Esophagus muscularis mucosa (tissue), 4 donors: ENCODE results near the gene ASIC2. TPM values are rescaled to one million over a fixed set of nuclear protein-coding genes. Genes with fewer than 3 reads are reported as not detected.

Source experiments
- DNase-seq: peaks from one replicate; pipeline ENCODE4 v3.0.0-alpha.2; 2017; ENCODE audit errors: extremely low spot score
- H3K27ac ChIP-seq, 4 donors: fragments of 200-600 bp; sonication (generic); replicated peaks in 1 of 4; 1 replicate in 3 of 4; 2 replicates in 1 of 4; pipeline ENCODE4 v1.5.1; 2016 to 2019; ENCODE audit warnings: mild to moderate bottlenecking in 1 of 4
- H3K27me3 ChIP-seq, 4 donors: fragments of 200-600 bp; sonication (generic); one replicate each; pipeline versions ENCODE4 v1.5.1 to v1.6.0; 2016 to 2019
- H3K36me3 ChIP-seq, 4 donors: fragments of 200-600 bp; sonication (generic); one replicate each; pipeline ENCODE4 v1.5.1; 2016 to 2019
- H3K4me1 ChIP-seq, 4 donors: fragments of 200-600 bp; sonication (generic); one replicate each; pipeline ENCODE4 v1.5.1; 2016 to 2019
- H3K4me3 ChIP-seq, 4 donors: fragments of 200-600 bp; sonication (generic); 1 replicate in 2 of 4; 2 replicates in 2 of 4; pipeline ENCODE4 v1.5.1; 2016 to 2019; ENCODE audit warnings: mild to moderate bottlenecking in 4 of 4, moderate library complexity in 1 of 4
- H3K9me3 ChIP-seq, 4 donors: fragments of 200-600 bp; sonication (generic); 1 replicate in 3 of 4; 2 replicates in 1 of 4; pipeline ENCODE4 v1.5.1; 2016 to 2019
- CTCF ChIP-seq, 3 experiments: fragments of 200-600 bp in 2 of 3; fragments of 450-650 bp in 1 of 3; sonication (generic) in 2 of 3; IDR thresholded peaks; one replicate each; pipeline ENCODE4 v1.5.1; 2017 to 2019; ENCODE audit warnings: antibody characterized with exemption in 3 of 3, mild to moderate bottlenecking in 2 of 3, moderate library complexity in 1 of 3
- EP300 ChIP-seq: sonication (generic); formaldehyde crosslinking; IDR thresholded peaks from one replicate; pipeline ENCODE4 v1.6.1; 2017; ENCODE audit warnings: antibody characterized with exemption
- POLR2A ChIP-seq: fragments of 450-650 bp; IDR thresholded peaks from one replicate; pipeline ENCODE4 v1.6.1; 2017; ENCODE audit warnings: antibody characterized with exemption, moderate library complexity, mild to moderate bottlenecking, low read depth
- POLR2AphosphoS5 ChIP-seq, 2 donors: sonication (generic); formaldehyde crosslinking; IDR thresholded peaks; one replicate each; pipeline ENCODE4 v1.6.1; 2017; ENCODE audit warnings: antibody characterized with exemption in 2 of 2
- WGBS: methylation state at CpG from one replicate; pipeline ENCODE4 v1.1.5; 2018; 5-methylcytosine and 5-hydroxymethylcytosine counted together
- intact Hi-C: fragments of 100-400 bp; cut with DNase I; formaldehyde crosslinking; loops from one replicate; pipeline ENCODE4 v1.15.1; 2023
- total RNA-seq, 4 donors: library from RNA; depleted of rRNA; stranded (reverse); fragments of >200 nt; gene quantifications; one replicate each; pipeline versions ENCODE4 v1.1.0 to v1.2.1, GENCODE V29; 2016

ASIC2 gene
- total RNA-seq, 4 donors from 2014 or later: 0.13 TPM; not detected in 3

- intact Hi-C loops: no loop called here
Observed at GRCh38 chr17:33263396-33263795, 29.7 kb downstream of the ASIC2 start.

GRCh38 chr17:33262266-33263123 is 30.6 kb downstream of the ASIC2 start:
- no peak for TF ChIP-seq POLR2AphosphoS5 (IDR thresholded peaks at IDR 0.05)
- no peak for TF ChIP-seq EP300
- no peak for TF ChIP-seq CTCF (IDR thresholded peaks at IDR 0.05)
- TF ChIP-seq POLR2A: no peak
- DNase-seq: no peak
- H3K9me3 ChIP-seq: no peaks in the 10 kb centered on the region
- H3K27ac ChIP-seq: no peak overlapping the region
- intact Hi-C loops: no loop called here
- no peak overlapping the region for H3K4me3 ChIP-seq
- H3K36me3 ChIP-seq: no peaks in the 10 kb centered on the region
- WGBS: 69% methylated on average over 6 of the region's 6 CpGs
- peaks cover 0 to 46% (median 0%) of the 10 kb centered on the region in 4 donors for H3K27me3 ChIP-seq
- no peaks in the 10 kb centered on the region for H3K4me1 ChIP-seq

More at GRCh38 chr17:33263396-33263795, 29.7 kb downstream of the ASIC2 start:
- no peak for DNase-seq
- Histone ChIP-seq H3K4me1 (no peaks in the 10 kb centered on the region), H3K36me3 (no peaks in the 10 kb centered on the region), H3K27me3 (peaks cover 0 to 54% (median 0%) of the 10 kb centered on the region in 4 donors), H3K4me3 (no peak overlapping the region), H3K9me3 (no peaks in the 10 kb centered on the region), H3K27ac (no peak overlapping the region)
- no peak for TF ChIP-seq POLR2AphosphoS5 (IDR thresholded peaks at IDR 0.05)
- no peak for TF ChIP-seq EP300
- TF ChIP-seq POLR2A: no peak
- TF ChIP-seq CTCF (IDR thresholded peaks at IDR 0.05): no peak
- WGBS: 76% methylated on average over 4 of the region's 4 CpGs

GRCh38 chr17:33261820-33262219 is 31.3 kb downstream of the ASIC2 start:
- WGBS: 78% methylated on average over 9 of the region's 10 CpGs
- intact Hi-C loops: no loop called here
- H3K4me3 ChIP-seq: no peak overlapping the region
- no peak for TF ChIP-seq EP300
- TF ChIP-seq CTCF (IDR thresholded peaks at IDR 0.05): no peak
- no peak for TF ChIP-seq POLR2A
- TF ChIP-seq POLR2AphosphoS5 (IDR thresholded peaks at IDR 0.05): no peak
- H3K27me3 ChIP-seq: peaks cover 0 to 52% (median 0%) of the 10 kb centered on the region in 4 donors
- H3K36me3 ChIP-seq: no peaks in the 10 kb centered on the region
- no peaks in the 10 kb centered on the region for H3K9me3 ChIP-seq
- no peak for DNase-seq
- no peak overlapping the region for H3K27ac ChIP-seq
- H3K4me1 ChIP-seq: no peaks in the 10 kb centered on the region

GRCh38 chr17:33260638-33261037 is 32.5 kb downstream of the ASIC2 start:
- H3K4me3 ChIP-seq: no peak overlapping the region
- H3K4me1 ChIP-seq: no peaks in the 10 kb centered on the region
- peaks cover 0 to 54% (median 0%) of the 10 kb centered on the region in 4 donors for H3K27me3 ChIP-seq
- intact Hi-C loops: no loop called here
- H3K36me3 ChIP-seq: no peaks in the 10 kb centered on the region
- no peak overlapping the region for H3K27ac ChIP-seq
- no peaks in the 10 kb centered on the region for H3K9me3 ChIP-seq
- WGBS: 48% methylated on average over 8 of the region's 10 CpGs
- DNase-seq: no peak
- no peak for TF ChIP-seq EP300
- no peak for TF ChIP-seq POLR2A
- TF ChIP-seq CTCF (IDR thresholded peaks at IDR 0.05): no peak
- TF ChIP-seq POLR2AphosphoS5 (IDR thresholded peaks at IDR 0.05): no peak
